Esophagus (tissue), 2 donors: ENCODE results near the gene AHNAK. TPM values are rescaled to one million over a fixed set of nuclear protein-coding genes. Genes with fewer than 3 reads are reported as not detected.

Experiments used
- H3K27ac ChIP-seq, 2 donors: one replicate each; pipeline ENCODE4 v1.5.1; 2013; ENCODE audit warnings: low read depth in 2 of 2, mild to moderate bottlenecking in 2 of 2, inconsistent platforms in 1 of 2, low read length in 1 of 2, moderate library complexity in 1 of 2
- H3K27me3 ChIP-seq, 2 donors: one replicate each; pipeline ENCODE4 v1.6.1; 2013; ENCODE audit warnings: low read length in 2 of 2, control low read depth in 1 of 2, mild to moderate bottlenecking in 1 of 2; ENCODE audit not compliant: insufficient read depth in 2 of 2, control insufficient read depth in 1 of 2
- H3K36me3 ChIP-seq, 2 donors: one replicate each; pipeline ENCODE4 v1.6.1; 2013; ENCODE audit warnings: low read length in 1 of 2; ENCODE audit not compliant: control insufficient read depth in 2 of 2, insufficient read depth in 2 of 2
- H3K4me1 ChIP-seq, 2 donors: one replicate each; pipeline ENCODE4 v1.6.1; 2013; ENCODE audit warnings: low read length in 1 of 2; ENCODE audit not compliant: control insufficient read depth in 2 of 2, insufficient read depth in 2 of 2
- H3K4me3 ChIP-seq, 2 donors: one replicate each; pipeline ENCODE4 v1.5.1; 2013; ENCODE audit warnings: low read length in 2 of 2, mild to moderate bottlenecking in 2 of 2, low read depth in 1 of 2, moderate library complexity in 1 of 2
- H3K9me3 ChIP-seq, 2 donors: one replicate each; pipeline ENCODE4 v1.6.1; 2013; ENCODE audit warnings: mild to moderate bottlenecking in 2 of 2, low read depth in 1 of 2, low read length in 1 of 2, moderate library complexity in 1 of 2; ENCODE audit not compliant: control insufficient read depth in 2 of 2, insufficient read depth in 1 of 2
- WGBS, 2 donors: extraction: QIAGEN DNeasy Blood & Tissue Kit; methylation state at CpG; one replicate each; pipeline ENCODE4 v1.1.7; 2013; 5-methylcytosine and 5-hydroxymethylcytosine counted together
- polyA plus RNA-seq, 2 donors: library from polyadenylated mRNA; stranded (reverse); fragments of 200-250 nt; gene quantifications; one replicate each; pipeline ENCODE4 v1.2.3, GENCODE V29; 2013
- donor health status: healthy with polysubstance abuse.
- donor health status: Bipolar disorder and iron deficiency.

Gene AHNAK
- polyA plus RNA-seq, 2 donors, result 168 to 195 TPM

DNA sequence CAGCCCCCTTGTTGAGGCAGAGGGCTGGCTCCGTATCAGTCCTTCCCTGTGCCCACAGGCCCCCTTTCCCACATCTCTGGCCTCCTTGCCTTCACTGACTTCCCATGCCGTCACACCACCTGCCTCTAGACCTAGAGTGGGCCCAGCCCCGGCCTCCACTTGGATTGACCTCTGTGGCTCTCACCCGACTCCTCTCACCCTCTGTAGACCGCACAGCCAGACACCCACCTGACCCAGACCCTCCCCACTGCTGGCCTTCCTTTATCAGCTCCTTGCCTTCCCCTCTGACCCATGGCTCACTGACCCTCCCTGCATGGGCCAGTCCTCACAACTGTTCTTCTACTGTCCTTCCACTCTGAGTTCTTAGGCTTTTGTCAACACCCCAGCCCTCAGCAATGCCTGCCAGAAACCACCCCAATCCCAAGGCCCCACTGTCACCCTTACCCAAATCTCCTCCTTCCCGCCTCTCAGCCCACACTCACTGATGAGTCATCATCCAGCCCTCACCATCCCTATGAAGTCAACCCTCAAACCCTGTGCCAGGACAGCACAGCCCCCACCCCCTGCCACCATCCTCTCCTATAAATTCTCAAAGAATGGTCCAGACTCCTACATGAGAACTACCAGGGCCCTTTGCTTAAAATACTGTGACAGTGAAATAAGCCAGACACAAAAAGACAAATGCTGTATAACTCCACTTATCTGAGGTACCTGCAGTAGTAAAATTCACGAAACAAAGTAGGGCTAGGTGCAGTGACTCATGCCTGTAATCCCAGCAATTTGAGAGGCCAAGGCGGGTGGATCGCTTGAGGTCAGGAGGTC is 74.3 kb downstream of the AHNAK start:
- Histone ChIP-seq H3K4me1 (peaks cover 7 to 9% of the 10 kb centered on the region in 2 donors), H3K27ac (peak overlapping the region; percentile 48 to 86), H3K4me3 (no peak overlapping the region), H3K27me3 (no peaks in the 10 kb centered on the region), H3K36me3 (no peaks in the 10 kb centered on the region), H3K9me3 (no peaks in the 10 kb centered on the region)
- WGBS, 2 donors, result 67 to 78% methylated on average over 8 to 9 of the region's 9 CpGs

GRCh38 chr11:62471603-62472002 is 75.0 kb downstream of the AHNAK start:
- peaks cover 7 to 9% of the 10 kb centered on the region in 2 donors for H3K4me1 ChIP-seq
- no peaks in the 10 kb centered on the region for H3K27me3 ChIP-seq
- H3K9me3 ChIP-seq, result no peaks in the 10 kb centered on the region
- H3K4me3 ChIP-seq, result no peak overlapping the region
- no peak overlapping the region for H3K27ac ChIP-seq
- WGBS, 2 donors, result 91 to 96% methylated on average over 7 of the region's 7 CpGs
- H3K36me3 ChIP-seq, result no peaks in the 10 kb centered on the region

GRCh38 chr11:62468577-62468976 is 78.0 kb downstream of the AHNAK start:
- H3K4me1 ChIP-seq, result peaks cover 7 to 9% of the 10 kb centered on the region in 2 donors
- H3K4me3 ChIP-seq, result no peak overlapping the region
- no peak overlapping the region for H3K27ac ChIP-seq
- no peaks in the 10 kb centered on the region for H3K9me3 ChIP-seq
- no peaks in the 10 kb centered on the region for H3K36me3 ChIP-seq
- 74 to 79% methylated on average over 2 of the region's 2 CpGs for WGBS, 2 donors
- H3K27me3 ChIP-seq, result no peaks in the 10 kb centered on the region

GRCh38 chr11:62466444-62466843 is 80.2 kb downstream of the AHNAK start:
- H3K9me3 ChIP-seq, result no peaks in the 10 kb centered on the region
- H3K36me3 ChIP-seq, result no peaks in the 10 kb centered on the region
- H3K27ac ChIP-seq, result no peak overlapping the region
- no peaks in the 10 kb centered on the region for H3K4me1 ChIP-seq
- WGBS, 2 donors, result 81 to 89% methylated on average over 2 of the region's 2 CpGs
- no peak overlapping the region for H3K4me3 ChIP-seq
- H3K27me3 ChIP-seq, result no peaks in the 10 kb centered on the region

- WGBS, 2 donors, result 64 to 81% methylated on average over 7 of the region's 7 CpGs
- no peaks in the 10 kb centered on the region for H3K9me3 ChIP-seq
These were observed 82.0 kb downstream of the AHNAK start for GRCh38 chr11:62464655-62465054.

GRCh38 chr11:62463121-62463542 is 83.5 kb downstream of the AHNAK start:
- 86 to 87% methylated on average over 6 of the region's 6 CpGs for WGBS, 2 donors
- Histone ChIP-seq H3K4me1 (no peaks in the 10 kb centered on the region), H3K27ac (no peak overlapping the region)

More at GRCh38 chr11:62464655-62465054, 82.0 kb downstream of the AHNAK start:
- Histone ChIP-seq H3K27me3 (no peaks in the 10 kb centered on the region), H3K27ac (no peak overlapping the region), H3K36me3 (no peaks in the 10 kb centered on the region), H3K4me3 (no peak overlapping the region), H3K4me1 (no peaks in the 10 kb centered on the region)

GRCh38 chr11:62462508-62462892 is 84.1 kb downstream of the AHNAK start:
- no peak overlapping the region for H3K4me3 ChIP-seq
- H3K27ac ChIP-seq, result no peak overlapping the region
- WGBS, 2 donors, result 82 to 88% methylated on average over 9 of the region's 9 CpGs
- H3K4me1 ChIP-seq, result no peaks in the 10 kb centered on the region
- no peaks in the 10 kb centered on the region for H3K36me3 ChIP-seq
- H3K27me3 ChIP-seq, result no peaks in the 10 kb centered on the region
- H3K9me3 ChIP-seq, result no peaks in the 10 kb centered on the region

More at GRCh38 chr11:62463121-62463542, 83.5 kb downstream of the AHNAK start:
- H3K4me3 ChIP-seq, result no peak overlapping the region
- H3K9me3 ChIP-seq, result no peaks in the 10 kb centered on the region
- H3K36me3 ChIP-seq, result no peaks in the 10 kb centered on the region
- H3K27me3 ChIP-seq, result no peaks in the 10 kb centered on the region

DNA sequence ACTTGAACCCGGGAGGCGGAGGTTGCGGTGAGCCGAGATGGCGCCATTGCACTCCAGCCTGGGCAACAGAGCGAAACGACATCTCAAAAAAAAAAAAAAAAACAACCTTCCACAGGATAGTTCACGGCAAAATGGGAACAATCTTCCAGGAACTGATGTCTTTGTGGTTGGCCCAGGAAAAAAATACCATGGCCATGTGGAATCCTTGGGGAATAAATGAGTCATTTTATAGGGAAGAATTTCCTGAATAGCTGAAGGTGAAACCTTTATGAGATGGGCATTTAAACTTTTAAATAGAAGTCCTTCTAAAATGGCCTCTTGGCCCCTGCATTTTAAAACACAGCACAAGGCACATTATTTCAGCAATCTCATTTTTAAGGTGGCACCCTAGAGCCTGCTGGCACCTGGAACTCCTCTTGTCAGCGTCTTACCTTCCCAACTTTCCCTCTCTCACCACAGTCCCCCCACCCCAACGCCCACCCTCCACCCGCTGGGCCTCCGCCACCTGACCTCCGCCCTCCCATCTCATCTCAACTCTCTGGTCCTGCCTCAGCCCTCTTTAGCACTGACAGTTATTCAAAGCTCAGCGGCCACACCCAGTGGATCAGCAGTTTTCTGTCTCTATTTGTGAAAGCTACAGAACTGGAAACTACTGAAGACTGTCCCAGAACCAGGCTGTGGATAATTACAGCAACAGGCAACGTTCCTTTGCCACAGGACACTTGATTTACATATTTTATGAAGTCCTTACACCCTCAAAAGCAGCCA is 84.7 kb downstream of the AHNAK start:
- Histone ChIP-seq H3K36me3 (no peaks in the 10 kb centered on the region), H3K27ac (no peak overlapping the region), H3K9me3 (no peaks in the 10 kb centered on the region), H3K4me3 (no peak overlapping the region), H3K27me3 (no peaks in the 10 kb centered on the region), H3K4me1 (no peaks in the 10 kb centered on the region)
- 74 to 78% methylated on average over 15 of the region's 15 CpGs for WGBS, 2 donors

- Histone ChIP-seq H3K27ac (no peak overlapping the region), H3K4me3 (no peak overlapping the region), H3K4me1 (no peaks in the 10 kb centered on the region), H3K27me3 (no peaks in the 10 kb centered on the region), H3K9me3 (no peaks in the 10 kb centered on the region), H3K36me3 (no peaks in the 10 kb centered on the region)
- 75 to 81% methylated on average over 1 of the region's 1 CpG for WGBS, 2 donors
These were observed 87.5 kb downstream of the AHNAK start for GRCh38 chr11:62459080-62459479.
